CD4-positive, alpha-beta T cell treated with Interleukin-12 subunit alpha and Interleukin-12 subunit beta, for 1 hour (primary cell): ENCODE results near the gene CARMIL3.

Experiments
- DNase-seq: peaks from one replicate; pipeline ENCODE4 v3.0.0-alpha.2; 2020

CARMIL3 gene

GRCh38 chr14:24080142-24080530, 28.3 kb downstream of the CARMIL3 start:
- DNase-seq, result no peak

DNA sequence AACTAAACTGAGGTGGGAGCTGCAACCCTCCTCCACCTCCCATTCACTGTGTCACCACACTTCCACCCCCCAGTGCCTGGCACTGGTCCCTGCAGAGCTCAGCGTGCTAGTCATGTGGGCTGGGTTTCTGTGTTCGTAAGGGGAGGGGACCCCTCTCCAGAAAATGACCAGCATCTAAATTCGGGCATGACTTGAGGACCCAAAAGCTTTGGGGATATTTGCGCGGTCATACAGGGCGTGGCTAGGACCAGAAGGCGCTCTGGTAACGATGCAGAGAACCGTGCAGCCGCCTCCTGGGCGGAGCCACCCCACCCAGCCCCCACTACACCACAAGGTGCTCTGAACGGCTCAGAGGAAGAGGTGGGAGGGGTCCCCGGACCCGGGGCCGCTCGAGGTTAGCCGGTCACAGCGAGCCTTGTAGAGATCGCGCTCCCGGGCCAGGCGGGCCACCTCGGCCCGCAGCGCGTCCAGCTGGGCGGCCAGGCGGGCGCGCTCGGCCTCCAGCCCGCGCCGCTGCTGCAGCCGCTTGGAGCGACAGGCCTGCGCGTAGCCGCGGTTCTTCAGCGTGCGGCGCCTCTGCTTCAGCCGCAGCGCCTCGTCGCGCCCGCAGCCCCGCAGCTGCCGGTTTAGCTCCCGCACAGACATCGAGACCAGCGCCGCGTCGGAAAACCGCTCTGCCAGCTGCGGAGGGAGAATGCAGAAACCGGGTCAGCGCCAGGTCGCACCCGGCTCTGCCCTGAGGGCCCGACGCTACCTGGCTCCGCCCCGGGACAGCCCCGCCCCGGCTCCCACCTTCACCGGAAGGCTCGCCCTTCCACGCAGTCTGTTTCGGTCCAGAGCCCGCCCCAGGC, 29.3 kb downstream of the CARMIL3 start:
- DNase-seq, result peak; percentile 70

DNA sequence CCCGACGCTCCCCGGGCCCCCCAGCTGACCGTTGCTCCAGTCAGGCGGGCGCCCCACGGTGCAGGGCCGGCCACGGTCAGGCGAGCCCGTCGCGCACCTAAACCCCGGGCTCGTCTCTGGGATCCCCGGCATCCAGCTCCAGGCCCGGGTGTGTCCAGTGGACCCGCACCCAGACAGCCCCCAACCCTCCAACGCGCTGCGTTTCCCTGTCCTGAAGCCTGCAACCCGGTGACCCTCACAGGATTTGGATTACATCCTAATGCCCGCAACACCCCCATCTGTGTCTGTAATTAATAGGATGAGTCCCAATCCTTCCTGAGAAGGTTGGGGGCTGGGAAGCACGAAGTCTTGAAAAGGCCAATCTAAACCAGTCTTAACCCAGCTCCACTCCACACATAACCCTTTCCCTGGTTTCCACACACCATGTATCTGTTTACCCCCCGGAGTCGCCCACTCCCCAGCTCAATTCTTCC, 30.0 kb downstream of the CARMIL3 start:
- no peak for DNase-seq

DNA sequence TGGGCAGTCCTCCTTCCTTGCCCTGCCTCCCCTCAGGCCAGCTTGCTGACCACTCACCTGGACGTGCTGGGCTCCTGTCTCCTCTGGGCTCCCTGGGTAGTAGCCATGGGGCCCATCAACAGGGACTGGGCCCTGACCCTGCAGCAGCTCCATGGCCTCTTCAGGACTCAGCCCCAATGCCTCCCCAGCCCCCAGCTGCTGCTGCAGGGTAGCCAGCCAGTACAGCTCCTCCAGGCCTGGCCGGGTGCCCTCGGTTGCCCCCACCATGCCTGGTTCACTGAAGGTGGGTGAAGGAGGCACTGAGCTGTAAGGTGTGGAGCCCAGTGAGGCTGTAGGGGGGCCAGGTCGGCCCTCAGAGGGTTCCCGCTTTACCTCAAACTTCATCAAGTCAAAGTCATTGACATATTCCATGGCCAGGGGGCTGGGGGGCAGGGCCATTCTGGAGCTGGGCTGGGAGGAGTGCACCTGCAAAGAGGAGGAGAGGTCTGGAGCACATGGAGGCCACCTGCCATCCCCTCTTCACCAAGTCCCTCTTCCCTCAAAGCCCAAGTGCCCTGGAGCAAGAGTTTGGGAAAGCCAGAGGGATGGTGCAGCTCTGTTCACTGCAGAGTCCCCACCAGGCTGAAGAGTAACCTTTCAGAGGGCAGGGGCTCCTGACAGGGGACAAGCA, 30.7 kb downstream of the CARMIL3 start:
- no peak for DNase-seq

- no peak for DNase-seq
Measured at GRCh38 chr14:24083462-24083861, 31.7 kb downstream of the CARMIL3 start.

- no peak for DNase-seq
Measured at GRCh38 chr14:24084440-24084839, 32.6 kb downstream of the CARMIL3 start.

DNA sequence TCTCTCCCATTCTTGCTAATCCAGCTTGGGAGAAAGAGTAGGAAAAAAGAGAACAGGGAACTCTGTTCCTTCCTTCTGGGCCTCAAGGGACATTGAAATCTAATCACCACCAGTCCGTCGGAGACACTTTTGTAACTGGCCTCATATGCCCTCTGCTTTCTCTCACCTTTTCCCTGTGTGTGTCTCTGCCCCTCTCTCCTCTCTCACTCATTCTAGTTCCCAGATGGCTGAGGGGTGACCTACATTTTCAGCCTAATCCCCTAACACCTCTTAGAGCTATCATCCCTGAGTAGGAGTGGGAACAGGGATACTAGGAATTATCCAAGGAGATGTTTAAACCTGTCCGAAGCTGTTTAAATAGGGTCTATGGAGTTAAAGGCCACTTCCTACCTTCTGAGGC, 33.4 kb downstream of the CARMIL3 start:
- DNase-seq, result no peak

DNA sequence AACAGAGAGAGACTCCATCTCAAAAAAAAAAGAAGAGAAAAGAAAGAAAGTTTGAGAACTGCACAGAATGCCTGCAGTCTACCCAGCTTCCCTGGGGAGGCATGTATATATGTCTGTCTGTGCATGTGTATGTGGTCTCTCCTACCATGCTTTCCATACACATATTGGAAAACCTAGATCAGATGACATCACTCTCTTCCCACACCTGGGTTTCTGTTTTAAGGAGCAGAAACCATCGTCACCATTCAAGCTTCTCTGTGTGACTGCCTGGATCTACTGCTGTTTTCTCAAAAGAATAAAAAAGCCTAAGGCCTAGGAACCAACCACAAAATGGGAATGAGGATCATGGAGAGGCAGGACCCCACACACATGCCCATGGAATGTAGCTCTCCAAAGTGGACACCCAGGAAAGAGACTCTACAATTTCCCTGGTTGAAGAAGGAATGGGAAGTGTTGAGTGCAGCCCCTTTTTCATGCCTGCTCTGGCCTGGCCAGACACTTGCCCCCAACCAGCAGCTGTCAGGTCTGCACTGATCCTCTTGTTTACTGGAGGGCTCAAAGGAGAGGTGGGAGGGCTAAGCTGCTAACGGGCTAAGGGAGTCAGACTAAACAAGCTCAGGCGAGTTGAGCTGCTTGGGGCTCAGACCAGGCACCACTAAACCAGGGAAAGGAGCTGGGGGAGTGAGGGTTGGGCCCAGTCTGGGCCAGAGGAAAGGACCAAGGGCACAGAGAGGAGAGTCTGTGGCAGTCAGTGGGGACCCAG, 34.6 kb downstream of the CARMIL3 start:
- no peak for DNase-seq

DNA sequence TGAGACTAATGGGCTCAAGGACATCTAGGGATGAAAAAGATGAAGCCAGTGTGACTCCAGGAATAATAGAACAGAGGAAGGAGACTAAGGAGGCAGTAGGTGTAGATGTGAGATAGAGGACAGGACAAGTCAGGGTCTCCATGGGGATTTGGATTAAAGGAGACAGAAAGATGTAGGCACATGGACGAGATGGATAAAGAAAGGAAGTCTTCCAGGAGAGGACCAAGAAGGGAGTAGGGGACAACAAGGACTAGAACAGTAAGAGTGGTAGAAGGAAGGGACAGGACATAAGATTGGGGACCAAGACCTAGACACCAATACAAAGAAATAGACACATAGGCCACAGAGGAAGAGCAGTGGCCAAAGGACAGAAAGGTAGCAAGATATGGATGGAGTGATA, 35.2 kb downstream of the CARMIL3 start:
- DNase-seq, result no peak

- no peak for DNase-seq
Measured at GRCh38 chr14:24088095-24088494, 36.3 kb downstream of the CARMIL3 start.

DNA sequence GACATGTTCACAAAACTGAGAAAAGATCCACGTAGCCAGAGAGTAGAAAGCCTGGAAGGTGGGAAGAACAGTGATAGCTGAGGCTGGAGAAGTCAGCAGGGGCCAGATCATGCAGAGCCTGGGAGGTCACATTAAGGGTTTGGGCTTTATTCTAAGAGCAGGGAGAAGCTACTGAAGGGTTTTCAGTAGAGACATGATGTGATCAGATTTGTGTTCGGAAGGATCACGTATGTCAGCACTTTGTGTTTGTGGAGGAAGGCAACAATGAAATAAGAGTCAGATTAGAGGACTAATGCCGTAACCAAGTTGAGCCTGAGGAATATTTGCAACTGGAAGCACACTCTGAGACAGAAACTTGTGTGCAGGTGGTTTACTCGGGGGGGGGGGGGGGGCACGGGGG, 38.1 kb downstream of the CARMIL3 start:
- no peak for DNase-seq

DNA sequence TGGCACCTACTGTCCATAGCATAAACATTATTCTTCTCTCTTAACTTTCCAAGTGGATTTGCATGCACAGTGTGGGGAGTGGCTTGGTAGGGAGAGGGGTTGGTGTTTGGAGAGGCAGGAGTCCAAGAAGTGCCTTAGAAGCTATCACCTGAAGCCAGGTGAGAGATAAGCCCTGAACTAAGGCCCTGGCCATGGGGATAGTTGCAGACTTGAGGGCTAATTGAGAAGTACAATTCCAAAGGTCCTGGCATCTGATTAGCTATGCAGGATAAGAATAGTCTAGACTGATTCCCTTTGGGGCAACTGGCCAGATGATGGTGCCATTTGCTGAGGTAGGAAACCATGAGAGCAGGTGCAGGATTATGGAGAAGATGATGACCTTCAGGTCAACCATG, 40.3 kb downstream of the CARMIL3 start:
- no peak for DNase-seq

DNA sequence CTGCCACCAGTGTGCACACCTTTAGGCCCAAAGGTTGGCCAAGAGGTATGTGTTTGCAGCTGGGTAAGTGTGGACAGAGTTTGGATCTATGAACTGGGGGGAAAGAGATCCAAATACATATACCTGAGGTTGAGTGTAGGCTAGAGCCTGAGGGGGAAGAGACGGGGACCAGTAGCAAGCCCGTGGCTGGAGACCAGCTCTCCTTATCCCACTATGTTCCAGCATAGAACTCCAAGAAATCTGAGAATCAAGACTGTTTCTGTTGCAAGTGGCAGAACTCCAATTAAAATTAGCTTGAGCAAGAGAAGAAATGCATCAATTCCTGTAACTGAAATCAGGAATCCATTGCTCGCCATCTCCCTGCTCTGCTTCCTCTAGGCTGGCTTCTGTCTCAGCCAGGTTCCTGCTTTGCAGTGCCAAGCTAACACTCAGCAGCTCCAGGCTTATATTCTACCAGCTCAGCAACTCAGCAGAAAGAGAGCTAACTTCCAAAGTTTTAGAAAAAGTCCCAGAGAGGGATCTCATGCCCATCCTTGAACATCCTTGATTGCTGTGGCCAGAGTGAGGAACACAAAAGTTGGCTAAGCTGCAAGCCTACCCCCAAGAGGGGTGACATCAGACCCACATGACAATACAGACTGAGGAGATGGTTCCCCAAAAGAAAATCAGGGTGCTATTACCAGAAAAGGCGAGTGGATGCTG, 40.8 kb downstream of the CARMIL3 start:
- no peak for DNase-seq

DNA sequence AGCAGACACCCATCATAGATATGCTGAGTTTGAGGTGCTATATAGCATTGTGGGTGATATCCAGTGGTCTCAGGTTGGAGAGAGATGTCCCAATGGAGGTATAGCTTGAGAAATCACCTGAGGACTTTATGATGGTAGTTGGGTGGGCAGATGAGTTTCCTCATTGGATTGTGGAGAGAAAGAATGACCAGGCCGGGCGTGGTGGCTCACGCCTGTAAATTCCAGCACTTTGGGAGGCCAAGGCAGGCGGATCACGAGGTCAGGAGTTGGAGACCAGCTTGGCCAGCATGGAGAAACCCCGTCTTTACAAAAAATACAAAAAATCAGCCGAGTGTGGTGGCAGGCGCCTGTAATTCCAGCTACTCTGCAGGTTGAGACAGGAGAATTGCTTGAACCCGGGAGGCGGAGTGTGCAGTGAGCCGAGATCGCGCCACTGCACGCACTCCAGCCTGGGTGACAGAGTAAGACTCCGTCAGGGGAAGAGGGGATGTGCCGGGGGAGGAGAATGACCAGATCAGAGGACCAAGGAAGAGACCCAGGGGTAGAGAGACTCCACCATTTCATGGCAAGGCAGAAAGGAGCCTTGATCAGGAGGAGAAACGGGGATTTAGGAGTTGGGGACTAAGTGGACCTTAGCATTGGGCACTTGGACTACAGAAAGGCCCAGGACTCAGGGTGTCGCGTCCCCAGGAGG, 41.5 kb downstream of the CARMIL3 start:
- no peak for DNase-seq

- DNase-seq, result peak; percentile 73
Measured at GRCh38 chr14:24093901-24094840, 42.4 kb downstream of the CARMIL3 start, which contains the start of gene PCK2. Gene PCK2, plus strand, starts transcription at chr14:24094311. Its CDS starts 95 bp downstream, at chr14:24094406.

DNA sequence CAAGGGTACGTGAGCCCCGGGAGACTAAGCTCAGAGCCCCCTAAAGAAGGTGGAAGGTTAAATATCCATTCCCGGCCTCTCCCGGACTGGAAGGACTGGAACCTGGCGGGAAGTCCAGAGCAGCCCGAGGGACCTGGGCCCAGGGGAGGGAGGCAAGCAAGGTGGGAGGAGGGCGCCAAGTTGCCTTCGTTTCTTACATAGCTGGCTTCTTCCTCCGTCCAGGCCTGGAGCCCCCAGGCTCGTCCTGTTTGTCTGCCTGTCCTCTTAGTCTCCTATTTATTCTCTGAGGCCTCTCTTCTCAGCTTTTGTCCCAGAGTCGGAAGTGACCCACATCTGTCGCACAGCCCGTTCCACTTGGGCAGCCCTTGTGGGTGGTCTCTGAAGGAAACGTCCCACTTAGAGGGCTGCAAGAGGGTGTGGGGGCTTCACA, 43.0 kb downstream of the CARMIL3 start:
- no peak for DNase-seq

DNA sequence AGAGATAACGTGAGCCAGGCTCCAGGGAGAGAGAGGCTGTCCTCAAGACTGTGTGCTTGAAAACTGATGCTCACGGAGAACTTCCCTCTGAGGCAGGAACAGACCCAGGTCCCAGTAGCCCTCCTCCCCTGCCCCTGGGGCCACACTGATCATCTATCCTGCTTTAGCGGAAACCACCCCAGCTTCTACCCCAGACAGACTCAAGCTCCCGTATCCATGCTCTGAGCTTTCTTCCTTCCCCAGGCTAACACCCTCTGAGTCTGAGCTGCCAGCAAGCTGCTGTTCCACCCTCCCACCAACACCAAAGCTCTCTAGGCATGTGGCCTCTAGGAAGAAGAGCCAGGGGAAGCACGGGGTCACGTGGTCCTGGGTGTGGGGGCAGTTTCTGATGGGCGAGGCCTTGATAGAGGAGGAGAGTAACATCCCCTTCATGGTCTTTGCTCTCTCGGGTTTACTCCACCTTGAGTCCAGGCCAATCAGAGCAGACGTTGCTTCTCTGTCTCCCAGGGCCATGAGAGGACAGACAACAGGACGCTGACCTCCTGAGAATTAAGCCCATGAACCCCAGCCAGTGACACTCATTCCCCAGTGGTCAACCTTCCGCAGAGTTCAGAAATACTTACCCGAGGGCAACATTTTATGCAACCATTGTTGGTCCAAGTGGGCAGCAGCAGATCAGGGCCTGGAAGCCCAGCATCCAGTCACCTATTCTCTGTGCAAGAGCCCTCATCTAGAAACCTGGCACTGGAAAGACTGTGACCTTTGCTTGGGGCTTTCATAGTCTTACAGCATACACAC, 43.7 kb downstream of the CARMIL3 start:
- DNase-seq, result peak; percentile 40

GRCh38 chr14:24096545-24097181, 44.9 kb downstream of the CARMIL3 start:
- no peak for DNase-seq

DNA sequence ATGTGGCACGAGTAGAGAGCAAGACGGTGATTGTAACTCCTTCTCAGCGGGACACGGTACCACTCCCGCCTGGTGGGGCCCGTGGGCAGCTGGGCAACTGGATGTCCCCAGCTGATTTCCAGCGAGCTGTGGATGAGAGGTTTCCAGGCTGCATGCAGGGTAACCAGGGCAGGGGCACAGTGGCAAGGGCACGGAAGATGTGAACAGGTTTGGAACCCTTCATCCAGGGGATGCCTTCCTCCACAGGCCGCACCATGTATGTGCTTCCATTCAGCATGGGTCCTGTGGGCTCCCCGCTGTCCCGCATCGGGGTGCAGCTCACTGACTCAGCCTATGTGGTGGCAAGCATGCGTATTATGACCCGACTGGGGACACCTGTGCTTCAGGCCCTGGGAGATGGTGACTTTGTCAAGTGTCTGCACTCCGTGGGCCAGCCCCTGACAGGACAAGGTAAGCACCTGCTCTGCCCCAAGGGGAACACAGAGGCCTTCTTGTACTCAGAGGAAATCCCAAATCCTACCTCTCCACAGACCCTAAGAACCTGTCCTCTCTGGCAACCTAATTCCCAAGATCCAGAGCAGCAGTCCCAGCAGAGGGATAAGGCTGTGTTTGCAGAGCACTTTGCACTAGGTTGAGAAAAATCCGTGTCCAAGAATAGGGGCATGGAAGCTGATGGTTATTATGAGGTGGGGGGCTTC, 46.6 kb downstream of the CARMIL3 start:
- no peak for DNase-seq
